GM12874 (cell line): ENCODE results near the gene CCR4.

Source experiments
- TF ChIP-seq, protein P1 (sequence below): IDR thresholded peaks from 2 replicates; pipeline ENCODE4 v1.5.1; 2011; ENCODE audit warnings: low read depth, mild to moderate bottlenecking, control low read depth, low read length, moderate library complexity; ENCODE audit not compliant: insufficient read depth

Gene CCR4

DNA sequence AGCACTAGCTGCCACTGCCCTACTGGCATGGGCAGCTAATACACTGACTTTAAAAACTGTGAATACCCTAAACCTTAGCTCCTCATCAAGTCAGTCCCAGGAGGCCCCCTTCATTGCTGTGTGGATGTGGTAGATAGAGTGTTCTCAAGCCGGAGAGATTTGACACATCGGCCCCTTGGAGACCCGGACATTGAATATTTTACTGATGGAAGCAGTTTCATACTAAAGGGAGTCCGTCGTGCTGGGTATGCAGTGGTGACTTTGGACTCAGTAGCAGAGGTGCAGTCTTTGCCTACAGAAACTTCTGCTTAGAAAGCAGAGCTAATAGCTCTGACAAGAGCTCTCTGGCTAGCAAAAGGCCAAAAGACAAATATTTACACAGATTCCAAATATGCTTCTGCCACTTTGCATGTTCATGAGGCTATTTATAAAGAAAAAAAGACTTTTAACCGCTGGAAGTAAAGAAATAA lies 17.5 kb downstream of the CCR4 start:
- TF ChIP-seq, protein P1, sequence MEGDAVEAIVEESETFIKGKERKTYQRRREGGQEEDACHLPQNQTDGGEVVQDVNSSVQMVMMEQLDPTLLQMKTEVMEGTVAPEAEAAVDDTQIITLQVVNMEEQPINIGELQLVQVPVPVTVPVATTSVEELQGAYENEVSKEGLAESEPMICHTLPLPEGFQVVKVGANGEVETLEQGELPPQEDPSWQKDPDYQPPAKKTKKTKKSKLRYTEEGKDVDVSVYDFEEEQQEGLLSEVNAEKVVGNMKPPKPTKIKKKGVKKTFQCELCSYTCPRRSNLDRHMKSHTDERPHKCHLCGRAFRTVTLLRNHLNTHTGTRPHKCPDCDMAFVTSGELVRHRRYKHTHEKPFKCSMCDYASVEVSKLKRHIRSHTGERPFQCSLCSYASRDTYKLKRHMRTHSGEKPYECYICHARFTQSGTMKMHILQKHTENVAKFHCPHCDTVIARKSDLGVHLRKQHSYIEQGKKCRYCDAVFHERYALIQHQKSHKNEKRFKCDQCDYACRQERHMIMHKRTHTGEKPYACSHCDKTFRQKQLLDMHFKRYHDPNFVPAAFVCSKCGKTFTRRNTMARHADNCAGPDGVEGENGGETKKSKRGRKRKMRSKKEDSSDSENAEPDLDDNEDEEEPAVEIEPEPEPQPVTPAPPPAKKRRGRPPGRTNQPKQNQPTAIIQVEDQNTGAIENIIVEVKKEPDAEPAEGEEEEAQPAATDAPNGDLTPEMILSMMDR, result no peak

DNA sequence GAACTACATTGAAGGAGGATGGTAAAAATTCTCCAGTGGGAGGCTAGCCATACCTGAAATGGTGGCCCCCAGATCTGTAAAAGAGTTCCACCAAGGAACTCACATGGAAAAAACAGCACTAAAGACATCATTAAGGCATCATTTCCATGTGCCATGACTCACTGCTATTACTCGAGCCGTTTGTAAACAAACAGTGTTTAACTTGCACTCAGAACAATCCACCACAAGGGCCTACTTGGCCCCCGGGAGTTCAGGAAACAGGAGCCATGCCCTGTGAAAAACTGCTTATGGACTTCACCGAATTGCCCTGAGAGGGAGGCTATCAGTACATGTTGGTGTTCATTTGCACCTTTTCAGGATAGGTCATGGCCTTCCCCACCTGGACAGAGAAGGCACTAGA lies 18.2 kb downstream of the CCR4 start:
- TF ChIP-seq, protein P1, result no peak

- TF ChIP-seq, protein P1, result no peak
Measured at GRCh38 chr3:32972482-32973146, 21.2 kb downstream of the CCR4 start.

- TF ChIP-seq, protein P1, result no peak
Measured at GRCh38 chr3:32973982-32974381, 22.5 kb downstream of the CCR4 start.

GRCh38 chr3:32975891-32976595 lies 24.6 kb downstream of the CCR4 start:
- TF ChIP-seq, protein P1, result no peak

- TF ChIP-seq, protein P1, result no peak
Measured at GRCh38 chr3:32977861-32978260, 26.4 kb downstream of the CCR4 start.

DNA sequence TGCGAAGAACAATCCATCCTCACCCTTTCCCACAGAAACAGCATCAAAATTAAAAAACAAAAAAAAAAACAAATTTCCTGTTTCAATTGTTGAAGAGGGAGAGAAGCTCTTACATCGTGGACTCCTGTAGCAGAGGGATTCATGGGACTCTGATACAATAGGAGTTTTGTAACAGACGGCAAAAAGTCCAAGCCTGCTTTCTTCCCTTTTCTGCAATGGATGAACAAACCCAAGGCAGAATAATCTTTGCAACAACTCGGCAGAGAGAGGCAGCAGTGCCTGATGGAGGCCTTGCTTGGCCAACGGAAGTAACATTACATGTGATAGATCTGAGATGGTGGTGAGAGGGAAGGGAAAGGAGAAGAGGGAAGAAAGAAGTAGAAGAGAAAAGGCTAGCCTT lies 26.9 kb downstream of the CCR4 start:
- TF ChIP-seq, protein P1, result no peak
